Heart left ventricle (tissue), 16 donors: Measurements from ENCODE around the gene TDRD1. TPM values are rescaled to one million over a fixed set of nuclear protein-coding genes. Genes with fewer than 3 reads are reported as not detected.

Source experiments
- ATAC-seq, 4 donors: fragments of 200-7000 bp; cut with Tn5 transposase; one replicate each; pipeline ENCODE4 v1.9.1; 2020 to 2022; ENCODE audit warnings: moderate library complexity in 4 of 4, mild to moderate bottlenecking in 3 of 4, moderate number of reproducible peaks in 1 of 4
- DNase-seq, 5 donors: peaks; one replicate each; pipeline ENCODE4 v3.0.0-alpha.2; 2020
- H3K27ac ChIP-seq, 12 donors: fragments of 200-600 bp; sonication (generic) in 4 of 12; one replicate each; pipeline versions ENCODE4 v1.5.0 to v1.8.0; 2016 to 2022; ENCODE audit warnings: mild to moderate bottlenecking in 2 of 12
- H3K27me3 ChIP-seq, 9 donors: fragments of 200-600 bp; sonication (generic) in 2 of 9; one replicate each; pipeline versions ENCODE4 v1.5.1 to v1.8.0; 2016 to 2022; ENCODE audit warnings: mild to moderate bottlenecking in 3 of 9
- H3K36me3 ChIP-seq, 9 donors: fragments of 200-600 bp; sonication (generic) in 2 of 9; one replicate each; pipeline versions ENCODE4 v1.5.0 to v1.8.0; 2018 to 2022; ENCODE audit warnings: mild to moderate bottlenecking in 2 of 9
- H3K4me1 ChIP-seq, 12 donors: fragments of 200-600 bp; sonication (generic) in 4 of 12; one replicate each; pipeline versions ENCODE4 v1.5.0 to v1.8.0; 2016 to 2022; ENCODE audit warnings: mild to moderate bottlenecking in 3 of 12
- H3K4me3 ChIP-seq, 12 donors: fragments of 200-600 bp; sonication (generic) in 4 of 12; one replicate each; pipeline versions ENCODE4 v1.5.0 to v1.8.0; 2017 to 2022; ENCODE audit warnings: mild to moderate bottlenecking in 9 of 12, moderate library complexity in 4 of 12
- H3K9me3 ChIP-seq, 12 donors: fragments of 200-600 bp; sonication (generic) in 4 of 12; one replicate each; pipeline versions ENCODE4 v1.5.0 to v1.8.0; 2016 to 2022; ENCODE audit warnings: mild to moderate bottlenecking in 1 of 12
- CTCF ChIP-seq, 12 donors: fragments of 200-600 bp; sonication (generic) in 4 of 12; IDR thresholded peaks; one replicate each; pipeline versions ENCODE4 v1.5.0 to v1.8.0; 2018 to 2022; ENCODE audit warnings: antibody characterized with exemption in 12 of 12, mild to moderate bottlenecking in 5 of 12
- POLR2A ChIP-seq, 2 donors: fragments of 450-650 bp; IDR thresholded peaks; one replicate each; pipeline ENCODE4 v1.6.1; 2017; ENCODE audit warnings: antibody characterized with exemption in 2 of 2, mild to moderate bottlenecking in 2 of 2, moderate library complexity in 2 of 2
- WGBS, 4 donors: extraction: QIAGEN DNeasy Blood & Tissue Kit in 2 of 4; methylation state at CpG; one replicate each; pipeline versions ENCODE4 v1.1.5 to v1.1.7; 2013 to 2018; 5-methylcytosine and 5-hydroxymethylcytosine counted together
- intact Hi-C, 10 donors: fragments of 100-400 bp; cut with DNase I; formaldehyde crosslinking; loops; one replicate each; pipeline versions ENCODE4 v1.11.1 to v1.14.2; 2022
- polyA plus RNA-seq, 2 donors: library from polyadenylated mRNA; stranded (reverse); fragments of 200-250 nt; gene quantifications; one replicate each; pipeline ENCODE4 v1.2.3, GENCODE V29; 2013
- total RNA-seq, 9 donors: library from RNA; depleted of rRNA in 2 of 9; stranded (reverse); fragments of >200 nt in 2 of 9; fragmentation: NEBNext Ultra II Directional in 3 of 9; extraction: Animal tissue kit (Norgen Biotek cat#: 25700) in 3 of 9; gene quantifications; one replicate each; pipeline versions ENCODE4 v1.1.0 to v1.2.4, GENCODE V29; 2016 to 2023
- donor health status: ischemic (EF 13 %, LVEDD 7.1; RV severe dilation, severe dysfunction).
- donor health status: healthy with polysubstance abuse.
- donor health status: DM: no; HTN: yes; CAD: no.
- donor health status: DM: no; HTN: no; CAD: no.
- donor health status: ischemic (EF 25% LVEDD 6.9; RV normal size, moderate dysfunction).
- donor health status: ischemic (EF 25% LVEDD 5.7; RV mildly dilated, moderate dysfunction).
- donor health status: healthy.
- donor health status: DM: yes; HTN: yes; CAD: no.
- donor health status: ischemic (EF 35%, LVEDD 5.7; RV mildly dilated, moderate dysfunction).
- donor health status: nonischemic (EF 11% LVEDD 7.7; RV severe dilation, severe dysfunction).
- donor health status: DM: yes; HTN: yes; CAD: no.
- donor health status: PGD.
- donor health status: ischemic (EF 29% LVEDD 5.4; RV normal size, mild dysfunction).
- donor health status: nonischemic (EF 23%, LVEDD 6.1; RV moderate dilation, normal function).

TDRD1 gene
- total and polyA plus RNA-seq, 11 donors, result 0.08 to 3.8 (median 1.8) TPM

GRCh38 chr10:114212153-114212552 is 33.0 kb downstream of the TDRD1 start:
- Histone ChIP-seq H3K4me1 (peaks cover 0 to 7% (median 0%) of the 10 kb centered on the region in 12 donors), H3K4me3 (no peak overlapping the region), H3K27ac (no peak overlapping the region), H3K36me3 (no peaks in the 10 kb centered on the region), H3K9me3 (no peaks in the 10 kb centered on the region), H3K27me3 (no peaks in the 10 kb centered on the region)
- intact Hi-C loops, result no loop called here
- WGBS, 4 donors, result 87 to 91% (median 89%) methylated on average over 2 of the region's 2 CpGs
- TF ChIP-seq POLR2A (IDR thresholded peaks at IDR 0.05), result no peak
- no peak for TF ChIP-seq CTCF (IDR thresholded peaks at IDR 0.05)
- DNase-seq, result no peak
- no peak for ATAC-seq

DNA sequence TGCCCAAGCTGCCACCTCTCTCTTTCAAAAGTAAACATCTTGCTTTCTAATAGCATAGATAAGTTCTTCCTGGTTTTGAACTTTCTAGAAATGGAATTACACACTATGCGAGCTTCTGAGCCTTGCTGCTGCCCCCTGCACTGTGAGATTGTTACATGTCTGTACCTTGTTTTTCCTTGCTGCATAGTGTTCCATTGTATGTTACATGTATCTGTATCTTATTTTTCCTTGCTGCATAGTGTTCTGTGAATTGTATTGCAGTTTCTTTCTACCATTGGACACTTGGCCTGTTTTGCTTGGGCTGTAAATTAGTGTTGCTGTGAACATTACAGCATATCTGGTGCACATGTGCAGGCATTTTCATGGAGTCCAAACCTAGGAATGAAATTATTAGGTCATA is 35.9 kb downstream of the TDRD1 start:
- Histone ChIP-seq H3K4me1 (no peaks in the 10 kb centered on the region), H3K27ac (no peak overlapping the region), H3K9me3 (no peaks in the 10 kb centered on the region), H3K4me3 (no peak overlapping the region), H3K36me3 (no peaks in the 10 kb centered on the region), H3K27me3 (no peaks in the 10 kb centered on the region)
- ATAC-seq (no peak), DNase-seq (no peak)
- intact Hi-C loops, result no loop called here
- TF ChIP-seq CTCF (IDR thresholded peaks at IDR 0.05), result no peak
- TF ChIP-seq POLR2A (IDR thresholded peaks at IDR 0.05), result no peak
- WGBS, 4 donors, result 89 to 96% (median 93%) methylated on average over 1 of the region's 1 CpG

DNA sequence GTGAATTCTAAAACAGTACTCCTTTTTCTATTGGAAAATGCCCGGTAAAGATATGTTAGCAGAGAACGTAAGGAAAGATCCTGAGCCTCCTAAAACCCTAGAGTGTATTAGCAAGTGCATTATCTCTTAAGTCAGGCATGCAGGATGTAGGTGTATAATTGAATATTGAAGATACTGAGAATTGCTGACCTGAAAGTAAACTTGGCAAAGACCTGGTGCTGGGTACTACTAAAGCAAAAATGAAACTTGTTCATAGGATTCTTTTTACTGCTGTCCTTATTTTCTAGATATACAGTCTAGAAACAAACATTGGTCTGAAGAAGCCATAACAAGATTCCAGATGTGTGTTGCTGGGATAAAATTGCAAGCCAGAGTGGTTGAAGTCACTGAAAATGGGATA is 41.1 kb downstream of the TDRD1 start:
- ATAC-seq (no peak), DNase-seq (no peak)
- TF ChIP-seq CTCF (IDR thresholded peaks at IDR 0.05), result no peak
- no peak for TF ChIP-seq POLR2A (IDR thresholded peaks at IDR 0.05)
- intact Hi-C loops, result no loop called here
- Histone ChIP-seq H3K9me3 (no peaks in the 10 kb centered on the region), H3K4me1 (peaks cover 0 to 9% (median 0%) of the 10 kb centered on the region in 12 donors), H3K36me3 (no peaks in the 10 kb centered on the region), H3K4me3 (no peak overlapping the region), H3K27me3 (no peaks in the 10 kb centered on the region), H3K27ac (no peak overlapping the region)
- 79 to 86% (median 80%) methylated on average over 2 of the region's 2 CpGs for WGBS, 4 donors

- TF ChIP-seq CTCF (IDR thresholded peaks at IDR 0.05) (no peak), POLR2A (IDR thresholded peaks at IDR 0.05) (no peak)
- H3K36me3 ChIP-seq, result no peaks in the 10 kb centered on the region
- no peak for ATAC-seq
- H3K4me1 ChIP-seq, result peaks cover 0 to 9% (median 0%) of the 10 kb centered on the region in 12 donors
- no peak overlapping the region for H3K4me3 ChIP-seq
- no peak for DNase-seq
- H3K27ac ChIP-seq, result no peak overlapping the region
- no peaks in the 10 kb centered on the region for H3K27me3 ChIP-seq
- intact Hi-C loops, result no loop called here
- 78 to 84% (median 81%) methylated on average over 4 of the region's 4 CpGs for WGBS, 4 donors
- no peaks in the 10 kb centered on the region for H3K9me3 ChIP-seq
Measured at GRCh38 chr10:114221235-114221634, 42.1 kb downstream of the TDRD1 start.
